SU-DHL-6 (cell line): Measurements from ENCODE around the gene TCF19.

Experiments
- EZH2phosphoT487 ChIP-seq: fragments of 200-600 bp; sonication (generic), shearing (Covaris generic); conservative IDR thresholded peaks from 2 replicates; pipeline ENCODE4 v1.6.1; 2018; ENCODE audit warnings: mild to moderate bottlenecking, antibody characterized with exemption, low read length, moderate library complexity, mixed read lengths
- TF ChIP-seq, protein P1 (sequence below): fragments of 200-600 bp; sonication (generic); IDR thresholded peaks from one replicate; pipeline ENCODE4 v1.5.1; 2017; ENCODE audit warnings: antibody characterized with exemption, mild to moderate bottlenecking, low read length, moderate library complexity; ENCODE audit not compliant: insufficient read depth, poor library complexity, severe bottlenecking

DNA sequence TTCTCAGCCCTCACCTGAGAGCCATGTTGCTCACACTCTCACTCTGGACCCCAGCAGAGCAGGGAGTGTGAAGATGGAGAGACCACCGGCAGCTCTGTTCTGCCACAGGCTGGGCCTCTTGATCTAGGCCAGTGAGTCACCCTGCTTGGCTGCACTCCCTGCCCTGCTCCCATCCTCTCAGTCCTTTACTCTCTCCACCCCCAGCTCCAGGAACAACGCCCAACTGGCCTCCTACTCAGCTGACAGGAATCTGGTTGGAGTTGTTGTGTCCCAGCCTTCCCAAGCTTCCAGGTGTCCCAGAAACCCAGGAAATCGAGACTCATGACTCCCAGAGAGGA is 43.9 kb upstream of the TCF19 start, which contains the start of gene PSORS1C1:
- TF ChIP-seq, protein P1, sequence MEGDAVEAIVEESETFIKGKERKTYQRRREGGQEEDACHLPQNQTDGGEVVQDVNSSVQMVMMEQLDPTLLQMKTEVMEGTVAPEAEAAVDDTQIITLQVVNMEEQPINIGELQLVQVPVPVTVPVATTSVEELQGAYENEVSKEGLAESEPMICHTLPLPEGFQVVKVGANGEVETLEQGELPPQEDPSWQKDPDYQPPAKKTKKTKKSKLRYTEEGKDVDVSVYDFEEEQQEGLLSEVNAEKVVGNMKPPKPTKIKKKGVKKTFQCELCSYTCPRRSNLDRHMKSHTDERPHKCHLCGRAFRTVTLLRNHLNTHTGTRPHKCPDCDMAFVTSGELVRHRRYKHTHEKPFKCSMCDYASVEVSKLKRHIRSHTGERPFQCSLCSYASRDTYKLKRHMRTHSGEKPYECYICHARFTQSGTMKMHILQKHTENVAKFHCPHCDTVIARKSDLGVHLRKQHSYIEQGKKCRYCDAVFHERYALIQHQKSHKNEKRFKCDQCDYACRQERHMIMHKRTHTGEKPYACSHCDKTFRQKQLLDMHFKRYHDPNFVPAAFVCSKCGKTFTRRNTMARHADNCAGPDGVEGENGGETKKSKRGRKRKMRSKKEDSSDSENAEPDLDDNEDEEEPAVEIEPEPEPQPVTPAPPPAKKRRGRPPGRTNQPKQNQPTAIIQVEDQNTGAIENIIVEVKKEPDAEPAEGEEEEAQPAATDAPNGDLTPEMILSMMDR, result no peak
- no peak for TF ChIP-seq EZH2phosphoT487
